NCI-H2227 (cell line): ENCODE measurements around the gene NLRP6.
"Not testable (repeated sequence)": the region's sequence is repeated elsewhere in the genome, so short reads cannot be mapped to it uniquely, and the experiment has no call there.

Source experiments
- DNase-seq: peaks from one replicate; lab custom pipeline; 2025; ENCODE audit not compliant: unreplicated experiment; lab: John Stamatoyannopoulos, UW

Gene NLRP6

GRCh38 chr11:319121-319887 lies 41.1 kb downstream of the NLRP6 start:
- not testable (repeated sequence) for DNase-seq

- DNase-seq: not testable (repeated sequence)
Observed at GRCh38 chr11:319888-320273, 41.7 kb downstream of the NLRP6 start.

GRCh38 chr11:324156-324555 lies 45.9 kb downstream of the NLRP6 start:
- no peak for DNase-seq

GRCh38 chr11:324593-325517 lies 46.6 kb downstream of the NLRP6 start:
- not testable (repeated sequence) for DNase-seq

GRCh38 chr11:325796-326591 lies 47.8 kb downstream of the NLRP6 start:
- DNase-seq: no peak

- no peak for DNase-seq
Observed at GRCh38 chr11:326592-326841, 48.3 kb downstream of the NLRP6 start.

GRCh38 chr11:326842-327580 lies 48.8 kb downstream of the NLRP6 start:
- no peak for DNase-seq

GRCh38 chr11:327581-327923 lies 49.3 kb downstream of the NLRP6 start:
- no peak for DNase-seq

- no peak for DNase-seq
Observed at GRCh38 chr11:328012-328411, 49.8 kb downstream of the NLRP6 start.

GRCh38 chr11:328516-329100 lies 50.4 kb downstream of the NLRP6 start:
- DNase-seq: not testable (repeated sequence)

- no peak for DNase-seq
Observed at GRCh38 chr11:329886-330253, 51.7 kb downstream of the NLRP6 start.

GRCh38 chr11:330307-330693 lies 52.1 kb downstream of the NLRP6 start:
- no peak for DNase-seq

GRCh38 chr11:330694-331357 lies 52.6 kb downstream of the NLRP6 start:
- DNase-seq: no peak

GRCh38 chr11:331358-332060 lies 53.3 kb downstream of the NLRP6 start:
- DNase-seq: no peak

GRCh38 chr11:332651-333480 lies 54.7 kb downstream of the NLRP6 start:
- DNase-seq: no peak

GRCh38 chr11:333616-334263 lies 55.5 kb downstream of the NLRP6 start:
- not testable (repeated sequence) for DNase-seq

GRCh38 chr11:334264-334994 lies 56.2 kb downstream of the NLRP6 start:
- peak; percentile 49 for DNase-seq
